ENCODE results near the gene RHOJ.
A peak's percentile ranks its signal among the peaks of the same experiment; 100 is the strongest.
"Not testable (repeated sequence)": the region's sequence is repeated elsewhere in the genome, so short reads cannot be mapped to it uniquely, and the experiment has no call there.

The RHOJ gene

GRCh38 chr14:63300854-63301253 lies 96.6 kb downstream of the RHOJ start:
- no peak overlapping the region for H3K4me3 ChIP-seq (ENCODE audit: low read length)
- TF ChIP-seq CTCF (IDR thresholded peaks at IDR 0.05; ENCODE audit: insufficient read depth, low read depth, low read length, missing control alignments) = no peak
- DNase-seq (ENCODE audit: low read depth) = no peak

- no peak overlapping the region for H3K4me3 ChIP-seq (ENCODE audit: low read length)
- no peak for DNase-seq (ENCODE audit: low read depth)
- TF ChIP-seq CTCF (IDR thresholded peaks at IDR 0.05; ENCODE audit: insufficient read depth, low read depth, low read length, missing control alignments) = no peak
Observed at GRCh38 chr14:63301891-63302534, 97.8 kb downstream of the RHOJ start.

- not testable (repeated sequence) for H3K4me3 ChIP-seq (ENCODE audit: low read length); DNase-seq (ENCODE audit: low read depth)
Observed at GRCh38 chr14:63304429-63304828, 100.2 kb downstream of the RHOJ start.

GRCh38 chr14:63308723-63309317 lies 104.6 kb downstream of the RHOJ start:
- TF ChIP-seq CTCF (IDR thresholded peaks at IDR 0.05; ENCODE audit: insufficient read depth, low read depth, low read length, missing control alignments) = peak; percentile 60
- no peak overlapping the region for H3K4me3 ChIP-seq (ENCODE audit: low read length)
- DNase-seq (ENCODE audit: low read depth) = peak; percentile 44

GRCh38 chr14:63318835-63319234 lies 114.6 kb downstream of the RHOJ start, which contains the start of gene GPHB5:
Gene GPHB5 (minus strand): TSS chr14:63318935. CDS start chr14:63317849, 1,086 bp downstream.
- no peak within 1 kb of the TSS for H3K4me3 ChIP-seq (ENCODE audit: low read length)
- no peak for TF ChIP-seq CTCF (IDR thresholded peaks at IDR 0.05; ENCODE audit: insufficient read depth, low read depth, low read length, missing control alignments)
- DNase-seq (ENCODE audit: low read depth) = no peak

GRCh38 chr14:63322472-63322871 lies 118.2 kb downstream of the RHOJ start:
- no peak for TF ChIP-seq CTCF (IDR thresholded peaks at IDR 0.05; ENCODE audit: insufficient read depth, low read depth, low read length, missing control alignments)
- DNase-seq (ENCODE audit: low read depth) = no peak
- H3K4me3 ChIP-seq (ENCODE audit: low read length) = no peak overlapping the region

- DNase-seq (ENCODE audit: low read depth) = peak; percentile 55
- TF ChIP-seq CTCF (IDR thresholded peaks at IDR 0.05; ENCODE audit: insufficient read depth, low read depth, low read length, missing control alignments) = no peak
- no peak overlapping the region for H3K4me3 ChIP-seq (ENCODE audit: low read length)
Observed at GRCh38 chr14:63322897-63323573, 118.8 kb downstream of the RHOJ start.

Measured in epithelial cell of esophagus (primary cell).